GM18867 (cell line): ENCODE data around the gene SORT1.
"Not testable (repeated sequence)": the region's sequence is repeated elsewhere in the genome, so short reads cannot be mapped to it uniquely, and the experiment has no call there.

Experiments used
- ATAC-seq: cut with Tn5 transposase; IDR thresholded peaks from one replicate; pipeline ENCODE4 v1.9.1; 2021; ENCODE audit warnings: mild to moderate bottlenecking, moderate library complexity; ENCODE audit not compliant: unreplicated experiment

Gene SORT1

GRCh38 chr1:109350182-109350581, 47.5 kb downstream of the SORT1 start:
- no peak for ATAC-seq

GRCh38 chr1:109347511-109347910, 50.2 kb downstream of the SORT1 start:
- no peak for ATAC-seq

- no peak for ATAC-seq
Observed at GRCh38 chr1:109341944-109342930, 55.5 kb downstream of the SORT1 start.

GRCh38 chr1:109338608-109339007, 59.1 kb downstream of the SORT1 start:
- ATAC-seq: no peak

- ATAC-seq: no peak
Observed at GRCh38 chr1:109338091-109338490, 59.6 kb downstream of the SORT1 start.

GRCh38 chr1:109335091-109335490, 62.6 kb downstream of the SORT1 start:
- no peak for ATAC-seq

GRCh38 chr1:109331113-109331512, 66.6 kb downstream of the SORT1 start:
- ATAC-seq: no peak

GRCh38 chr1:109327285-109327684, 70.4 kb downstream of the SORT1 start:
- no peak for ATAC-seq

GRCh38 chr1:109322974-109323373, 74.7 kb downstream of the SORT1 start:
- no peak for ATAC-seq

GRCh38 chr1:109319114-109319513, 78.6 kb downstream of the SORT1 start:
- no peak for ATAC-seq

- ATAC-seq: no peak
Observed at GRCh38 chr1:109316506-109316905, 81.2 kb downstream of the SORT1 start.

GRCh38 chr1:109315288-109315687, 82.4 kb downstream of the SORT1 start:
- no peak for ATAC-seq

- ATAC-seq: no peak
Observed at GRCh38 chr1:109314795-109315194, 82.9 kb downstream of the SORT1 start.

GRCh38 chr1:109312978-109313775, 84.5 kb downstream of the SORT1 start:
- ATAC-seq: no peak

GRCh38 chr1:109312246-109312645, 85.5 kb downstream of the SORT1 start:
- ATAC-seq: no peak

GRCh38 chr1:109309347-109309746, 88.4 kb downstream of the SORT1 start:
- no peak for ATAC-seq

- no peak for ATAC-seq
Observed at GRCh38 chr1:109307274-109308021, 90.3 kb downstream of the SORT1 start.

- ATAC-seq: no peak
Observed at GRCh38 chr1:109306832-109307273, 90.9 kb downstream of the SORT1 start, which contains the start of gene MYBPHL. Gene MYBPHL (minus strand): TSS chr1:109307011. CDS start chr1:109306991, 20 bp downstream.

GRCh38 chr1:109305991-109306390, 91.7 kb downstream of the SORT1 start:
- not testable (repeated sequence) for ATAC-seq

GRCh38 chr1:109304226-109304920, 93.3 kb downstream of the SORT1 start:
- ATAC-seq: no peak
